Daoy (cell line): ENCODE data around the gene TRAPPC2L. TPM values are rescaled to one million over a fixed set of nuclear protein-coding genes. Genes with fewer than 3 reads are reported as not detected.
"Not testable (repeated sequence)": the region's sequence is repeated elsewhere in the genome, so short reads cannot be mapped to it uniquely, and the experiment has no call there.

Experiments used
- DNase-seq: peaks from one replicate; pipeline ENCODE4 v3.0.0-alpha.2; 2015; ENCODE audit warnings: low read depth
- total RNA-seq: library from RNA; depleted of rRNA; stranded (reverse); fragments of >200 nt; shearing (Covaris generic); gene quantifications from 2 replicates; pipeline ENCODE4 v1.2.3, GENCODE V29; 2014

Gene TRAPPC2L
- total RNA-seq, 1 experiment from 2014 or later: 27.7 TPM

DNA sequence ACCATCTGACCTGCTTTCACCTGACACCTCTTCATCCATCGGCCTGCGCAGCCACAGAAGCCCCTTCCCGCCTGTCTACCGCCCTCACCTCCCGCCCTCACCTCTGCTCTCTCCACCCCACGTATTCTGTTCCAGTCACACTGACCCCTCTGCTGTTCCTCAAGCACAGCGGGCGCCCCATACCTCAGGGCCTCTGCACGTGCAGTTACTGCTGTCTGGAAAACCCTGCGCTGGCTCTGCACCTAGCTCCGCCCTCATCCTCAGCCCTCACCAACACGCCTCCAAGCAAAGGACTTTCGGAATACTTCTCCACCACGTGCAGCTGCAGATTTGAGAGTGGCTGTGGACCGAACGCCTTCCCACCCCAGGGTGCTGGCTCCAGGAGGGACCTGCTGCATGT lies 34.2 kb downstream of the TRAPPC2L start:
- no peak for DNase-seq

DNA sequence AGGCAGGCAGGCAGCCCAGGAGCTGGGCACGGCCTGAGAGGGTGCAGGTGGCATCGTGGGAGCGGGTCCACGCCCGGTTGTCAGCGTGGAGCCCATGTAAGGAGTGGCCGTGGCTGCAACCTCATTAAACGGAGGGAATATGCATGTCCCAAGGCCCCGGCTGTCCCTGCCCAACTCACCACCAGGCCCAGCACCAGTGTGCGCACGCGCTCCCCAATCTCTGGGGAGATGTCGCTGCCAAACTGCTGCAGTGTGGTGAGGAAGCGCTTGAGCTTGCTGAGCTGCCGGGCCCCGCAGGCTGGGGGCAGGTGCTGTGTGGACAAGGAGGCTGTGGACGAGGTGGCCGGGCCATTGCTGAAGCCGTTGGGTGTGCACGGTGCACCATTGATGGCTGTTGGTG lies 35.1 kb downstream of the TRAPPC2L start:
- DNase-seq: no peak

DNA sequence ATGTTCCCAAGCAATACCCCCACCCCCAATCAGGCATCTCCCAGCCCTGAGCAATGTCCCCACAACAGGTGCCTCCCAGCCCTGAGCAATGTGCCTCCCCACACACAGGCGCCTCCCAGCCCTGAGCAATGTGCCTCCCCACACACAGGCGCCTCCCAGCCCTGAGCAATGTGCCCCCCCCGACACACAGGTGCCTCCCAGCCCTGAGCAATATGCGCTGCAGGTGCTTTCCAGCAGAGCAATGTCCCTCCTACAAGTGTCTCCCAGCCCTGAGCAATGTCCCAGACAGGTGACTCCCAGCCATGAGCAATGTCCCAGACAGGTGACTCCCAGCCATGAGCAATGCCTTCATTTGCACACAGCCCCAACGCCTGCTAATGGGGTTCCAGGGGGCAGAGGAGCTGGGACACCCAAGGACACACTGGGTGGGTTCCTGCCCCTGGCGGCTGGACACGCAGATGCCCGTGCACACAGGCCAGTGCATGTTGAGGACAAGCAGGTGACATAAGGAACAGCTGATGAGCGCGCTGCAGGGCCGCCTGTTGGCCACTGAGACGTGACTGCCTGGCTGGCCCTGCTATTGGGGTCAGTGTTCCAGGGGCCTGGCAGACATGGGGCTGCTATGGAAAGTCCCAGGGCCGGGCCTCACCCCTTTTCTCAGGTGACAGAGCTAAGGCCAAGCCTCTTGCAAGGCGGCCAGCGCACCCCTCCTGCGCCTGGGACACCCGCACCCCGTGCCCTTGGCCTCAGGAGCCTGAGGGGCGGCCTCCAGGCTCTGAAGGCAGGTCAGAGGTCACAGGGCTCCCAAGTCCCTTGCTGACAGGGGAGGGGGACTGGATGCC lies 36.4 kb downstream of the TRAPPC2L start:
- DNase-seq: no peak

DNA sequence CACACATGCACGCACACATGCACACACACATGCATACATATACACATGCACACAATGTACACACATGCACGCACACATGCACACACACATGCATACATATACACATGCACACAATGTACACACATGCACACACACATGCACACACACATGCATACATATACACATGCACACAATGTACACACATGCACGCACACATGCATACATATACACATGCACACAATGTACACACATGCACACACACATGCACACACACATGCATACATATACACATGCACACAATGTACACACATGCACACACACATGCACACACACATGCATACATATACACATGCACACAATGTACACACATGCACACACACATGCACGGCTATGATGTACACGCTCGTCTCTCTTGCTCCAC lies 37.3 kb downstream of the TRAPPC2L start:
- not testable (repeated sequence) for DNase-seq

GRCh38 chr16:88894681-88895300 lies 37.9 kb downstream of the TRAPPC2L start:
- no peak for DNase-seq

GRCh38 chr16:88895335-88895734 lies 38.4 kb downstream of the TRAPPC2L start:
- no peak for DNase-seq

GRCh38 chr16:88896238-88897070 lies 39.5 kb downstream of the TRAPPC2L start:
- no peak for DNase-seq

DNA sequence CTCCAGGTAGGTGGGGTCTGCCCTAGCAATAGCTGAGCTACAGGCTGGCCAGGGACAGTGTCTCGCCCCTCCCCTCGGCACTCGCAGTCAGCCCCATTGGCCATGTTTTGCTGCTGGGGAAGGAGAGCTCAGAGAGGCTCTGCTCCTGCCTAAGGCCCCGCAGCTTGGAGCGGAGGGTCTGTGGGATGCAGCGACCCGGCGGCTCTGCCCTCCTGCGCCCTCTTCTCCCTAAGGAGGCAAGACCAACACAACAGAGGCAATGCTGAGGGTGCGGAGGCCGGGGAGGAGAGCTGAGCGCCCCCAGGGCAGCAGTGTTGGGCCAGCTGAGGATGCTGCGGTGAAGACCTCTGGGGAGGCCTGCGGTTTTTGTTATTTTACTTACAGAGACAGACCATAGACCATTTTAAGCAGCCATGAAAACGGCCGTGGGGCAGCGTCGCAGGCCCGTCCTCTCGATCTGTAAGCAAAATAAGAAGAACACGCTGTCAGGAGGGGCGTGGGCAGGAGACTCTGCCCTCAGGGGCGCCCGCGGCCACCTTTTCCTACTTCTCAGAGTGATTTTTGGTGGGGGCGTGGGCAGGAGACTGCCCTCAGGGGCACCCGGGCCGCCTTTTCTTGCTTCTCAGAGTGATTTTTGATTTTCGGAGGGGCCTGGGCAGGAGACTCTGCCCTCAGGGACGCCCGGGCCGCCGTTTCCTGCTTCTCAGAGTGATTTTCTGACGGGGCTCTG lies 40.9 kb downstream of the TRAPPC2L start:
- no peak for DNase-seq

DNA sequence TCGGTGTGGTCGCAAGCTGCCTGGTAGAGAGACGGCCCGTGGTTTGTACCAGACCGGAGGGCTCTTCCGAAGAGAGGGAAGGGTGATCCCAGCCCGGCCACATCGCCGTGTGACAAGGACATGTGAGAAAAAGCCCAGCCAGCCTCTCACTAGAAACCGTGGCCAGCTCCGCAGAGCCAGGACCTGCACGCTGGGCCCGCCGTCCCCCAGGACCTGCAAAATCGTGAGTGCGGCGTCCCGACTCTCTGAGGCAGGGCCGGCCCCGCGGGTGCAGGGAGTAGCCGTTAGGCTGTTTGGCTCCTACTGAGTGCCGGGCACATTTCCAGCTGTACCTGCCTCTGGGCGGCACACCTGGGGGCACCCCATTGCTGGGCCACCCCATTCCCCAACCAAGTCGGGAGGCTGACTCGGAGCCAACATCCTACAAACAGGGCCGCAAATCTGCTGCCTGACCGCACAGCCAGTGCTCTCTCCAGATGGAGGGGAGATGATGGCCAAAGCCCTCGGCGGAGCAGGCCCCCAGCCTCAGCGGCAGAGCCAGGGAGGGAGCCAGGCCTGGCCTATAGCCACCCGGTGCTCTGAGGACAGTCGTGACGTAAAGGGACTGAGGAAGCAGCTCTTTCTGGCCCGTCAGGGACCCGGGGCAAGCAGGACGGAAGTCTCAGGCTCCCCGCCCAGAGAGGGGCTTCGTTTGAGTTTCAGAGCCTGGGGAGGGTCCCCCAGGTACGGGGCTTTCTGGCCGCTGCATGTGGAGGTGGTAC lies 43.2 kb downstream of the TRAPPC2L start:
- no peak for DNase-seq

DNA sequence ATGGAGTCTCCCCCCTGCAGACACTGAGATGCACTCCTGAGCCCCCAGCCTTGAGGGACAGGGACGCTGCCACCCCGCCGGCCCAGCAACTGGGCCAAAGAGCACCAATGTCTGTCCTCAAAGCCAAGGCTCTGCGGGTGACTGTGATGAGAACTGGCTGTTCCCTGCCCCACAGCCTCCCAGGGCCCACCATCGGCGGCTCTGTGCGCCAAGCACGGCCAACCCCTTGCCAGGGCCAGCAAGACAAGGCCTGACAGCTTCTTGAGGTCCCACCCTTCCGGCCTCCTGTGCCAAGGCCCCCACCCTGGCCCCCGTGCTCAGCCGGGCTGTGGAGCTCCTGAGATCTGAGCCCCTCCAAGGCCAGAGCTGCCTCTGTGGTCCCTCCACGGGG lies 43.7 kb downstream of the TRAPPC2L start:
- no peak for DNase-seq

- no peak for DNase-seq
These were observed 44.9 kb downstream of the TRAPPC2L start for GRCh38 chr16:88901718-88902337.

DNA sequence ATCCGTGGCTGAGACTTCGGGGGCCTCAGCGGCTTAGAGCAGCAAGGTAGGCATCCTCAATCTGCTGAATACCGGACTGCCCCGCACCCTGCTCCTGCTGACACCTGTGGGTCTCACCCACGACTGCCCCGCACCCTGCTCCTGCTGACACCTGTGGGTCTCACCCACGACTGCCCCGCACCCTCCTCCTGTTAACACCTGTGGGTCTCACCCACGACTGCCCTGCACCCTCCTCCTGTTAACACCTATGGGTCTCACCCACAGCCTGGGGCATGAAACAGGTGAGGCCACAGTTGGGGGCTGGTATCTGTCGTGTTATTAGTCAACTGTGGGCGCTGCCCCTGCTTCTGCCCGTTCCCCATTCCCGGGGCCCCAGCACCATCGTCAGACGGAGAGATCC lies 45.8 kb downstream of the TRAPPC2L start:
- no peak for DNase-seq

DNA sequence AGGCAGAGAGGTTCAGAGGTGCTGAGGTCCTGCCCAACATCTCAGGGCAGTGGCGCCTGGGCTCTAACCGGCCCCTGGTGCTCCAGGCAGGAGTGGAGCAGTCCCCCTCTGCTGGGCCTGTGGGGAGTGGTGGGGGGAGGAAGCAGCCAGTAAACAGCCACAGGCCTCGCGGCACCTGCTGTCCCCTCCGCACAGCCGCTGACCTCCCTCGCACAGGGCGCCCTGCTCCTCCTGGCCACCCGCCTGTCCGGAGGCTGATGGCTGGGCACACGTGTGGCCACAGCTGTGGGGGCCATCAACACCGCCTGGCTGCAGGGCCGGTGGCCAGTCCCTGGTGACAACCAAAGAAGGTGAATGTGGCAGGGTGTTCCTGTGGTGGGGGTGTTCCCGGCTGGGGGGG lies 46.3 kb downstream of the TRAPPC2L start:
- DNase-seq: no peak

GRCh38 chr16:88904676-88905365 lies 47.9 kb downstream of the TRAPPC2L start:
- DNase-seq: no peak

- DNase-seq: peak; percentile 44
These were observed 48.6 kb downstream of the TRAPPC2L start for GRCh38 chr16:88905563-88905962.

DNA sequence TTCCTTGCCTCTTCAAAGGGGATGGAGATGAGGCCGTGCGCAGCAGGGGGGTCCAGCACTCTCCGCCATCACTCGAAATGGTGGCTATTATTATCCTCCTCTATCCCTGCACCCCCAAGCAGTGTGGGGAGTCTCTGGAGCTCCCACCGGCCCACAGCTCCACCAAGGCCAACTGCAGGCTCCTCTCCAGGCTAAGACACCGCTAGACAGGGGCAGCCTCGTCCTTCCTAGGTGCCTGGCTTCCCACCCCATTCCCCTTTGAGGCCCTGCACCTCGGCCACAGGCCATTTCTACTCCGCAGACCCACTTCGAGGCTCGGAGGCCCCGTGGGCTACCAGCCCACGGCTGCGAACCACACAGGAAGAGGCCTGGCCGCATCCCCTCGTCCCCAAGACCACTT lies 49.1 kb downstream of the TRAPPC2L start:
- DNase-seq: no peak

- no peak for DNase-seq
These were observed 49.7 kb downstream of the TRAPPC2L start for GRCh38 chr16:88906535-88907105.

DNA sequence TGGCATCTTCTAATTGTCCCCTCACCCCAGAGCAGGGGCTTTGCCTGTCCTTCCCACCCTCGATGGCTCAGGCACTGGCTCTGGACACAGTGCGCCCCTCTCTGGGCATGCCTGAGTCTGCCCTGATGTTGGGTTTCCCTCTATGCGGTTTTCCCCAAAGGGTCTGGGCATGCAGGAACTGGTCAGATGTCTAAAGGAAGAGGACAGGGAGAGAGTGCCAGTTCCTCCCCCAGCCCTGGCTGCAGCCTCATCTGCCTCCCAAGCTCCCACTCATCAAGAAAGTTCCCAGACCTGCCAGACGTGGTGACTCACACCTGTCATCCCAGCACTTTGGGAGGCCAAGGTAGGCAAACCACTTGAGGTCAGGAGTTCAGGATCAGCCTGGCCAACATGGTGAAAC lies 50.8 kb downstream of the TRAPPC2L start:
- peak; percentile 72 for DNase-seq

GRCh38 chr16:88908307-88908706 lies 51.4 kb downstream of the TRAPPC2L start:
- DNase-seq: no peak
